ENCODE data around the gene TMEM185B.

GRCh38 chr2:120218181-120218580 lies 5.0 kb downstream of the TMEM185B start:
- TF ChIP-seq CTCF (conservative IDR thresholded peaks at IDR 0.05 in 1 of 2, IDR thresholded peaks at IDR 0.05 in 1 of 2; ENCODE audit: low read depth in 1 of 2, low read length in 2 of 2) (no peak), EZH2 (IDR thresholded peaks at IDR 0.05; ENCODE audit: low read length, missing control alignments) (no peak)

Data from fibroblast of lung (primary cell).